ENCODE results near the gene MAN2C1.

DNA sequence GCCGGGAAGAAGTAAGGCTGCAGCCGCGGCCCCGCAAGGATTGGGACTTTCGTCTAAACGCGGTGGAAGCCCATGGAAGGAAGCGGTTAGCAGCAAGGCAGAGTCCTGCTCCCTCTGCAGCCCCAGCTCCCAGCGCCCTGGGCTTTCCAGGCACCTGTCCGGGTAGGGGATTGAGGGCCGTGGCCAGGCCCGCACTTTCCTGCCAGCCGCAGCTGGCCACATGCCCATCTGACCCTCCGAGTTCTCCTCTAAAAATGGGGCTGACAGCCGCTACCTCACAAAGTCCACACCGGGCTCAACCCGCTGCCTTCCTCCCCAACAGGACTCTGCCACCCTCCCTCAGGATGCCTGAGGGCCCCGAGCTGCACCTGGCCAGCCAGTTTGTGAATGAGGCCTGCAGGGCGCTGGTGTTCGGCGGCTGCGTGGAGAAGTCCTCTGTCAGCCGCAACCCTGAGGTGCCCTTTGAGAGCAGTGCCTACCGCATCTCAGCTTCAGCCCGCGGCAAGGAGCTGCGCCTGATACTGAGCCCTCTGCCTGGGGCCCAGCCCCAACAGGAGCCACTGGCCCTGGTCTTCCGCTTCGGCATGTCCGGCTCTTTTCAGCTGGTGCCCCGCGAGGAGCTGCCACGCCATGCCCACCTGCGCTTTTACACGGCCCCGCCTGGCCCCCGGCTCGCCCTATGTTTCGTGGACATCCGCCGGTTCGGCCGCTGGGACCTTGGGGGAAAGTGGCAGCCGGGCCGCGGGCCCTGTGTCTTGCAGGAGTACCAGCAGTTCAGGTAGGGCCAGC, 19.7 kb downstream of the MAN2C1 start:
- no peak for TF ChIP-seq EZH2 (optimal IDR thresholded peaks at IDR 0.05; ENCODE audit: low read depth, low read length)
- TF ChIP-seq, protein P1, sequence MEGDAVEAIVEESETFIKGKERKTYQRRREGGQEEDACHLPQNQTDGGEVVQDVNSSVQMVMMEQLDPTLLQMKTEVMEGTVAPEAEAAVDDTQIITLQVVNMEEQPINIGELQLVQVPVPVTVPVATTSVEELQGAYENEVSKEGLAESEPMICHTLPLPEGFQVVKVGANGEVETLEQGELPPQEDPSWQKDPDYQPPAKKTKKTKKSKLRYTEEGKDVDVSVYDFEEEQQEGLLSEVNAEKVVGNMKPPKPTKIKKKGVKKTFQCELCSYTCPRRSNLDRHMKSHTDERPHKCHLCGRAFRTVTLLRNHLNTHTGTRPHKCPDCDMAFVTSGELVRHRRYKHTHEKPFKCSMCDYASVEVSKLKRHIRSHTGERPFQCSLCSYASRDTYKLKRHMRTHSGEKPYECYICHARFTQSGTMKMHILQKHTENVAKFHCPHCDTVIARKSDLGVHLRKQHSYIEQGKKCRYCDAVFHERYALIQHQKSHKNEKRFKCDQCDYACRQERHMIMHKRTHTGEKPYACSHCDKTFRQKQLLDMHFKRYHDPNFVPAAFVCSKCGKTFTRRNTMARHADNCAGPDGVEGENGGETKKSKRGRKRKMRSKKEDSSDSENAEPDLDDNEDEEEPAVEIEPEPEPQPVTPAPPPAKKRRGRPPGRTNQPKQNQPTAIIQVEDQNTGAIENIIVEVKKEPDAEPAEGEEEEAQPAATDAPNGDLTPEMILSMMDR (IDR thresholded peaks at IDR 0.05; ENCODE audit: low read length), result no peak
